ENCODE results near the gene CLCNKB. TPM values are rescaled to one million over a fixed set of nuclear protein-coding genes. Genes with fewer than 3 reads are reported as not detected.

CLCNKB gene
- total RNA-seq, 3 donors from 2014 or later (not counting 1 experiment from before 2014, with no cell fraction given), result not detected

GRCh38 chr1:16072095-16072494, 28.5 kb downstream of the CLCNKB start:
- no peak overlapping the region for H3K4me3 Mint-ChIP-seq
- WGBS (ENCODE audit: insufficient coverage), result 89% methylated on average over 4 of the region's 5 CpGs
- H3K36me3 ChIP-seq (ENCODE audit: control insufficient read depth, insufficient read depth, low read length), result no peaks in the 10 kb centered on the region
- no peak overlapping the region for H3K27ac ChIP-seq (ENCODE audit: low read length)
- TF ChIP-seq, protein P1, sequence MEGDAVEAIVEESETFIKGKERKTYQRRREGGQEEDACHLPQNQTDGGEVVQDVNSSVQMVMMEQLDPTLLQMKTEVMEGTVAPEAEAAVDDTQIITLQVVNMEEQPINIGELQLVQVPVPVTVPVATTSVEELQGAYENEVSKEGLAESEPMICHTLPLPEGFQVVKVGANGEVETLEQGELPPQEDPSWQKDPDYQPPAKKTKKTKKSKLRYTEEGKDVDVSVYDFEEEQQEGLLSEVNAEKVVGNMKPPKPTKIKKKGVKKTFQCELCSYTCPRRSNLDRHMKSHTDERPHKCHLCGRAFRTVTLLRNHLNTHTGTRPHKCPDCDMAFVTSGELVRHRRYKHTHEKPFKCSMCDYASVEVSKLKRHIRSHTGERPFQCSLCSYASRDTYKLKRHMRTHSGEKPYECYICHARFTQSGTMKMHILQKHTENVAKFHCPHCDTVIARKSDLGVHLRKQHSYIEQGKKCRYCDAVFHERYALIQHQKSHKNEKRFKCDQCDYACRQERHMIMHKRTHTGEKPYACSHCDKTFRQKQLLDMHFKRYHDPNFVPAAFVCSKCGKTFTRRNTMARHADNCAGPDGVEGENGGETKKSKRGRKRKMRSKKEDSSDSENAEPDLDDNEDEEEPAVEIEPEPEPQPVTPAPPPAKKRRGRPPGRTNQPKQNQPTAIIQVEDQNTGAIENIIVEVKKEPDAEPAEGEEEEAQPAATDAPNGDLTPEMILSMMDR (IDR thresholded peaks at IDR 0.05), result no peak
- no peak for DNase-seq
- H3K36me3 Mint-ChIP-seq, result no peaks in the 10 kb centered on the region
- peaks cover 16% of the 10 kb centered on the region for H3K27me3 ChIP-seq (ENCODE audit: control insufficient read depth, insufficient read depth, low read length)
- no peak overlapping the region for H3K4me3 ChIP-seq (ENCODE audit: low read length)
- ATAC-seq, result no peak
- H3K27me3 Mint-ChIP-seq (ENCODE audit: low read depth in 2 of 2), result peaks cover 10 to 20% of the 10 kb centered on the region in 2 donors
- H3K9me3 Mint-ChIP-seq, result no peaks in the 10 kb centered on the region
- H3K4me1 Mint-ChIP-seq, result peaks cover 5 to 17% of the 10 kb centered on the region in 2 donors
- intact Hi-C loops (cut with micrococcal nuclease), result no loop called here
- no peaks in the 10 kb centered on the region for H3K9me3 ChIP-seq (ENCODE audit: control insufficient read depth, insufficient read depth, low read length)
- no peak overlapping the region for H3K27ac Mint-ChIP-seq
- peaks cover 33% of the 10 kb centered on the region for H3K4me1 ChIP-seq (ENCODE audit: control insufficient read depth, insufficient read depth, low read length)

DNA sequence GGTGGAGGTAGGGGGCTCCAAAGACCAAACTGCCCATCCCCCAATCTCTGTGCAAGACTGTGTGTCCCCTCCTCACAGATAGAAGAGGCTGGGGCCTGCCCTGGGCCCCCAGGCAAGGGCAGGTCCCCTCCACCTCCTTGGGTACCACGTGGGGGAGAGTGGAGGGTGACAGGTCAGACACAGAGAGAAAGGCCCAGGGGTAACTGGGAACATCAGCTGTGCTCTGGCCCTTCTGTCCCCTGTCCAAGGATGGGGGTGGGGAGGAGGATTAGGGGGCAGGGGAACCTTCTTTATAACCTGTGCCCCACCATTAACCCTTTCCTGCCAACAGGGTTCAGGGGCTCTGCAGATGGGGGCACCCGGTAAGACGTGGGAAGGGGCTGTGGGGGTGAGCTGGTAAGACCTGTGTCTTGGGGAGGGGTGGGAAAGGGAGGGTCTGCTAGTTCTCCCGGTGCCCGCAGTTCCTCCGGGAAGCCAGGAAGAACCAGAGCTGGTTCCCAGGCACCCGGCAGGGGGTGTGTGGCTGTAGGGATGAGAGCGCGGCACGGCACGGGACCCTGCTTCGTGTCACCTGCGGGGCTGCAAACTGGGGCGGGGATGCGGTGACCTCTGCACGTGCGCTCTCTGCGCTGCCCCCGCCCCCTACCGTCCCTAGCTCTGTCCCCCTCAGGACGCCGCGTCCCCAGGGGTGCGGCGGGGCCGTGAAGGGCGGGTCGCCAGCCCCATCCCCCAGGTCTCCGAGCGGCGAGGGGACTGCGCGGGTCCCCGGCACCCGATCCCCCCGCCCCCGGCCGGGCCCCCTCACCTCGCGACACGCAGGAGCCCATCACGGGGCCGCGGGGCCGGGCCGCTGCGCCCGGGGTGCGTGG, 29.3 kb downstream of the CLCNKB start:
- H3K4me1 ChIP-seq (ENCODE audit: control insufficient read depth, insufficient read depth, low read length), result peaks cover 33% of the 10 kb centered on the region
- H3K4me3 ChIP-seq (ENCODE audit: low read length), result no peak overlapping the region
- no peak overlapping the region for H3K27ac ChIP-seq (ENCODE audit: low read length)
- H3K36me3 Mint-ChIP-seq, result no peaks in the 10 kb centered on the region
- H3K9me3 ChIP-seq (ENCODE audit: control insufficient read depth, insufficient read depth, low read length), result no peaks in the 10 kb centered on the region
- ATAC-seq (peak in 2 of 3 donors; percentile 17 to 24), DNase-seq (no peak)
- intact Hi-C loops (cut with micrococcal nuclease), result no loop called here
- H3K4me1 Mint-ChIP-seq, result peaks cover 5 to 17% of the 10 kb centered on the region in 2 donors
- no peaks in the 10 kb centered on the region for H3K9me3 Mint-ChIP-seq
- H3K27me3 ChIP-seq (ENCODE audit: control insufficient read depth, insufficient read depth, low read length), result peaks cover 16% of the 10 kb centered on the region
- H3K27ac Mint-ChIP-seq, result no peak overlapping the region
- WGBS (ENCODE audit: insufficient coverage), result 8% methylated on average over 49 of the region's 49 CpGs
- H3K36me3 ChIP-seq (ENCODE audit: control insufficient read depth, insufficient read depth, low read length), result no peaks in the 10 kb centered on the region
- peaks cover 10 to 21% of the 10 kb centered on the region in 2 donors for H3K27me3 Mint-ChIP-seq (ENCODE audit: low read depth in 2 of 2)
- TF ChIP-seq, protein P1 (IDR thresholded peaks at IDR 0.05), result no peak
- H3K4me3 Mint-ChIP-seq, result no peak overlapping the region

- WGBS (ENCODE audit: insufficient coverage), result under 1% methylated on average over 53 of the region's 54 CpGs
- peaks cover 39% of the 10 kb centered on the region for H3K4me1 ChIP-seq (ENCODE audit: control insufficient read depth, insufficient read depth, low read length)
- no peaks in the 10 kb centered on the region for H3K9me3 Mint-ChIP-seq
- intact Hi-C loops (cut with micrococcal nuclease), result no loop called here
- H3K4me3 ChIP-seq (ENCODE audit: low read length), result no peak within 1 kb of the TSS
- no peaks in the 10 kb centered on the region for H3K36me3 ChIP-seq (ENCODE audit: control insufficient read depth, insufficient read depth, low read length)
- no peaks in the 10 kb centered on the region for H3K36me3 Mint-ChIP-seq
- peak within 1 kb of the TSS in 1 of 2 donors; percentile 44 for H3K27ac Mint-ChIP-seq
- H3K4me3 Mint-ChIP-seq, result peak within 1 kb of the TSS; percentile 49
- H3K27me3 ChIP-seq (ENCODE audit: control insufficient read depth, insufficient read depth, low read length), result peaks cover 16% of the 10 kb centered on the region
- peak; percentile 30 to 71 for DNase-seq
- no peaks in the 10 kb centered on the region for H3K9me3 ChIP-seq (ENCODE audit: control insufficient read depth, insufficient read depth, low read length)
- TF ChIP-seq, protein P1 (IDR thresholded peaks at IDR 0.05), result peak; percentile 35
- peak; percentile 71 to 95 (median 90) for ATAC-seq
- peaks cover 5 to 17% of the 10 kb centered on the region in 2 donors for H3K4me1 Mint-ChIP-seq
- H3K27ac ChIP-seq (ENCODE audit: low read length), result no peak within 1 kb of the TSS
- H3K27me3 Mint-ChIP-seq (ENCODE audit: low read depth in 2 of 2), result peaks cover 10 to 21% of the 10 kb centered on the region in 2 donors
Measured at GRCh38 chr1:16073490-16074119, 30.0 kb downstream of the CLCNKB start, which contains the start of gene FAM131C. Gene FAM131C, minus strand, starts transcription at chr1:16073651. Its CDS starts 209 bp downstream, at chr1:16073442.

Measured in natural killer cell (primary cell).